Measurements from ENCODE around the gene CCND2.

- TF ChIP-seq POLR2A (IDR thresholded peaks at IDR 0.05; ENCODE audit: low read depth, low read length) (no peak), POLR2AphosphoS5 (IDR thresholded peaks at IDR 0.05; ENCODE audit: low read depth, low read length) (no peak)
Measured at GRCh38 chr12:4287325-4288211, 14.0 kb downstream of the CCND2 start.

All from GM12892 (cell line).